GM12892 (cell line): ENCODE results near the gene NPHP4.

ENCODE experiments used
- POLR2A ChIP-seq: IDR thresholded peaks from 2 replicates; pipeline ENCODE4 v1.6.1; 2011; ENCODE audit warnings: low read depth, low read length, control low read depth
- POLR2AphosphoS5 ChIP-seq: IDR thresholded peaks from 2 replicates; pipeline ENCODE4 v1.6.1; 2011; ENCODE audit warnings: low read depth, low read length, control low read depth

DNA sequence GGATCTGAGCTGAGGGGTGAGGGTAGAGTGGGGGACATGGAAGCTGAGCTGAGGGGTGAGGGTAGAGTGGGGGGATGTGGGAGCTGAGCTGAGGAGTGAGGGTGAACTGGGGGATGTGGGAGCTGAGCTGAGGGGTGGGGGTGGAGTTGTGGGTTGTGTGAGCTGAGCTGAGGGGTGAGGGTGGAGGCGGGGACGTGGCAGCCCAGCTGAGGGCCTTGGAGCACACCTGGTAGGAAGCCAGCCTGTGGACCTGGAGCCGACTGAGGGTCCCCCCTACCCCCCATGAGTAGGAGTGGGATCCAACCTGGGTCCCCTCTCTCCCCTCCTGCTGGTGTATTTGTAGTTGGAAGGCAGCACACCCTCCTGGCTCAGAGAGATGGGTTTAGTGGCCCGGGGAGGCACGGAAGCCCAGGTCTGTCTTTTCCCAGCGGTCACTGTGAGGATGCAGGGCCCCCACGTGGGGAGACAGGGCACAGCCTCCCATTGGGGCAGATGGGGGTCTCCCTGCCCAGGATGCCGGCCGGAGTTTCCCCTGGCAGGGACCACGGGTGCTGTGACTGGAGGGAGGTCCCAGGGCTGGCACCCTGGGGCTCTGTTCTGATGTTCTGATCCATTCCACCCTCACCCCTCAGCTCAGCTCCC, 13.2 kb upstream of the NPHP4 start:
- no peak for TF ChIP-seq POLR2A
- TF ChIP-seq POLR2AphosphoS5 = no peak
